NCI-H2196 (cell line): ENCODE results near the gene OR5H6.
"Not testable (repeated sequence)": the region's sequence is repeated elsewhere in the genome, so short reads cannot be mapped to it uniquely, and the experiment has no call there.

ENCODE experiments used
- DNase-seq: peaks from one replicate; lab custom pipeline; 2025; ENCODE audit not compliant: unreplicated experiment; lab: John Stamatoyannopoulos, UW

OR5H6 gene

GRCh38 chr3:98263944-98264343, at the start of gene OR5H6:
Gene OR5H6 (plus strand): TSS chr3:98264244. CDS start chr3:98264333, 89 bp downstream.
- DNase-seq = no peak

GRCh38 chr3:98215051-98215450, 49.0 kb upstream of the OR5H6 start:
- DNase-seq = no peak

GRCh38 chr3:98223907-98224672, 40.0 kb upstream of the OR5H6 start:
- DNase-seq = no peak

GRCh38 chr3:98232489-98232888, 31.6 kb upstream of the OR5H6 start:
- no peak for DNase-seq

GRCh38 chr3:98233468-98233867, 30.6 kb upstream of the OR5H6 start:
- DNase-seq = no peak

- no peak for DNase-seq
Measured at GRCh38 chr3:98240131-98240530, 23.9 kb upstream of the OR5H6 start.

- no peak for DNase-seq
Measured at GRCh38 chr3:98242155-98242554, 21.9 kb upstream of the OR5H6 start.

GRCh38 chr3:98243843-98244242, 20.2 kb upstream of the OR5H6 start:
- no peak for DNase-seq

- no peak for DNase-seq
Measured at GRCh38 chr3:98246142-98246541, 17.9 kb upstream of the OR5H6 start.

GRCh38 chr3:98256026-98256425, 8.0 kb upstream of the OR5H6 start:
- not testable (repeated sequence) for DNase-seq

GRCh38 chr3:98259707-98260106, 4.3 kb upstream of the OR5H6 start:
- no peak for DNase-seq

- DNase-seq = no peak
Measured at GRCh38 chr3:98262046-98262445, 2.0 kb upstream of the OR5H6 start.

- no peak for DNase-seq
Measured at GRCh38 chr3:98269846-98270245, 5.8 kb downstream of the OR5H6 start.

- DNase-seq = no peak
Measured at GRCh38 chr3:98272126-98272525, 8.1 kb downstream of the OR5H6 start.

- no peak for DNase-seq
Measured at GRCh38 chr3:98274914-98275313, 10.9 kb downstream of the OR5H6 start.

- no peak for DNase-seq
Measured at GRCh38 chr3:98282205-98282604, 18.2 kb downstream of the OR5H6 start, which contains the start of gene OR5H2. Gene OR5H2 (plus strand): TSS chr3:98282505. CDS start chr3:98282903, 398 bp downstream.

- no peak for DNase-seq
Measured at GRCh38 chr3:98290916-98291315, 26.9 kb downstream of the OR5H6 start.

GRCh38 chr3:98291332-98291957, 27.4 kb downstream of the OR5H6 start:
- DNase-seq = no peak
